MM.1S (cell line): Measurements from ENCODE around the gene ADGRE2.

Experiments used
- DNase-seq: peaks from one replicate; pipeline ENCODE4 v3.0.0-alpha.2; 2015
- H2AFZ ChIP-seq: fragments of 300-600 bp; sonication (generic); 2 replicates; pipeline ENCODE4 v1.6.0; 2016; ENCODE audit warnings: antibody characterized with exemption, low read length
- H3F3A ChIP-seq: fragments of 300-600 bp; sonication (generic); 2 replicates; pipeline ENCODE4 v1.6.1; 2016; ENCODE audit warnings: mild to moderate bottlenecking, antibody characterized with exemption, low read length, moderate library complexity, mixed read lengths; ENCODE audit not compliant: insufficient read depth
- H3K27ac ChIP-seq: fragments of 300-600 bp; sonication (generic); 2 replicates; pipeline ENCODE4 v1.5.1; 2016; ENCODE audit warnings: mild to moderate bottlenecking, low read length
- H3K27me3 ChIP-seq: fragments of 300-600 bp; sonication (generic); replicated peaks from 2 replicates; pipeline ENCODE4 v1.6.0; 2016; ENCODE audit warnings: low read length; ENCODE audit not compliant: insufficient read depth
- H3K36me3 ChIP-seq: fragments of 300-600 bp; sonication (generic); replicated peaks from 2 replicates; pipeline ENCODE4 v1.6.1; 2016; ENCODE audit warnings: mild to moderate bottlenecking, low read length, mixed read lengths; ENCODE audit not compliant: insufficient read depth
- H3K4me1 ChIP-seq: fragments of 300-600 bp; sonication (generic); 2 replicates; pipeline ENCODE4 v1.6.1; 2016; ENCODE audit warnings: low read length, mixed read lengths
- H3K4me2 ChIP-seq: fragments of 300-600 bp; sonication (generic); 2 replicates; pipeline ENCODE4 v1.6.0; 2016; ENCODE audit warnings: low read depth, low read length
- H3K4me3 ChIP-seq: fragments of 300-600 bp; sonication (generic); 2 replicates; pipeline ENCODE4 v1.5.1; 2016; ENCODE audit warnings: low read length, mixed read lengths
- H3K79me2 ChIP-seq: fragments of 300-600 bp; sonication (generic); 2 replicates; pipeline ENCODE4 v1.6.1; 2016; ENCODE audit warnings: mixed run types, low read length, mixed read lengths
- H3K9ac ChIP-seq: fragments of 300-600 bp; sonication (generic); 2 replicates; pipeline ENCODE4 v1.6.1; 2016; ENCODE audit warnings: low read length, mixed read lengths
- H3K9me2 ChIP-seq: fragments of 300-600 bp; sonication (generic); replicated peaks from 2 replicates; pipeline ENCODE4 v1.6.1; 2016; ENCODE audit warnings: mild to moderate bottlenecking, low read length, mixed read lengths; ENCODE audit not compliant: insufficient read depth
- H3K9me3 ChIP-seq: fragments of 300-600 bp; sonication (generic); replicated peaks from 2 replicates; pipeline ENCODE4 v1.6.1; 2016; ENCODE audit warnings: mild to moderate bottlenecking, low read length, mixed read lengths; ENCODE audit not compliant: insufficient read depth
- H4K20me1 ChIP-seq: fragments of 300-600 bp; sonication (generic); 2 replicates; pipeline ENCODE4 v1.6.1; 2016; ENCODE audit warnings: mild to moderate bottlenecking, low read length, moderate library complexity, mixed read lengths; ENCODE audit not compliant: insufficient read depth
- CTCF ChIP-seq: fragments of 300-600 bp; sonication (generic); IDR thresholded peaks from 2 replicates; pipeline ENCODE4 v1.5.1; 2016; ENCODE audit warnings: antibody characterized with exemption, low read length, mixed read lengths
- EZH2 ChIP-seq: fragments of 300-600 bp; sonication (generic); optimal IDR thresholded peaks from 2 replicates; pipeline ENCODE3; 2017; ENCODE audit warnings: low read depth, mild to moderate bottlenecking, antibody characterized with exemption, low read length, mixed read lengths
- EZH2phosphoT487 ChIP-seq: fragments of 300-600 bp; sonication (generic); IDR thresholded peaks from 2 replicates; pipeline ENCODE4 v1.6.1; 2018; ENCODE audit warnings: antibody characterized with exemption, low read length

ADGRE2 gene

GRCh38 chr19:14728595-14728994 is 49.8 kb downstream of the ADGRE2 start:
- Histone ChIP-seq H3K9ac (no peak overlapping the region), H3K27me3 (peaks cover 75% of the 10 kb centered on the region), H3K27ac (no peak overlapping the region), H3F3A (no peaks in the 10 kb centered on the region), H3K9me3 (no peaks in the 10 kb centered on the region), H3K4me1 (no peaks in the 10 kb centered on the region), H3K4me3 (no peak overlapping the region), H2AFZ (no peak overlapping the region), H3K4me2 (no peak overlapping the region), H3K79me2 (no peaks in the 10 kb centered on the region), H3K9me2 (no peaks in the 10 kb centered on the region), H4K20me1 (no peaks in the 10 kb centered on the region), H3K36me3 (no peaks in the 10 kb centered on the region)
- DNase-seq, result no peak
- TF ChIP-seq EZH2phosphoT487, result no peak
- no peak for TF ChIP-seq CTCF
- TF ChIP-seq EZH2, result no peak

GRCh38 chr19:14722127-14722526 is 56.2 kb downstream of the ADGRE2 start:
- Histone ChIP-seq H4K20me1 (no peaks in the 10 kb centered on the region), H3K79me2 (no peaks in the 10 kb centered on the region), H3F3A (no peaks in the 10 kb centered on the region), H3K36me3 (0 out of 2 replicates have a peak, but pooled peaks cover 3% of the 10 kb centered on the region), H2AFZ (no peak overlapping the region), H3K4me3 (no peak overlapping the region), H3K9ac (no peak overlapping the region), H3K27me3 (peaks cover 32% of the 10 kb centered on the region), H3K9me2 (no peaks in the 10 kb centered on the region), H3K4me2 (no peak overlapping the region), H3K4me1 (no peaks in the 10 kb centered on the region), H3K27ac (no peak overlapping the region), H3K9me3 (no peaks in the 10 kb centered on the region)
- TF ChIP-seq CTCF, result no peak
- TF ChIP-seq EZH2phosphoT487, result no peak
- TF ChIP-seq EZH2, result no peak
- DNase-seq, result no peak

- 0 out of 2 replicates have a peak, but pooled peaks cover 3% of the 10 kb centered on the region for H3K36me3 ChIP-seq
- no peaks in the 10 kb centered on the region for H3K9me3 ChIP-seq
- TF ChIP-seq EZH2 (no peak), EZH2phosphoT487 (no peak), CTCF (no peak)
Measured at GRCh38 chr19:14719162-14719561, 59.2 kb downstream of the ADGRE2 start.

More at GRCh38 chr19:14719162-14719561, 59.2 kb downstream of the ADGRE2 start:
- Histone ChIP-seq H3K4me3 (no peak overlapping the region), H4K20me1 (no peaks in the 10 kb centered on the region), H3K79me2 (no peaks in the 10 kb centered on the region), H2AFZ (no peak overlapping the region), H3K4me2 (no peak overlapping the region), H3F3A (no peaks in the 10 kb centered on the region), H3K4me1 (no peaks in the 10 kb centered on the region), H3K9ac (no peak overlapping the region), H3K27me3 (peaks cover 8% of the 10 kb centered on the region; the same call in 1 of the 2 replicates), H3K27ac (no peak overlapping the region), H3K9me2 (no peaks in the 10 kb centered on the region)
- no peak for DNase-seq
